ENCODE results near the gene COPS9.

COPS9 gene

DNA sequence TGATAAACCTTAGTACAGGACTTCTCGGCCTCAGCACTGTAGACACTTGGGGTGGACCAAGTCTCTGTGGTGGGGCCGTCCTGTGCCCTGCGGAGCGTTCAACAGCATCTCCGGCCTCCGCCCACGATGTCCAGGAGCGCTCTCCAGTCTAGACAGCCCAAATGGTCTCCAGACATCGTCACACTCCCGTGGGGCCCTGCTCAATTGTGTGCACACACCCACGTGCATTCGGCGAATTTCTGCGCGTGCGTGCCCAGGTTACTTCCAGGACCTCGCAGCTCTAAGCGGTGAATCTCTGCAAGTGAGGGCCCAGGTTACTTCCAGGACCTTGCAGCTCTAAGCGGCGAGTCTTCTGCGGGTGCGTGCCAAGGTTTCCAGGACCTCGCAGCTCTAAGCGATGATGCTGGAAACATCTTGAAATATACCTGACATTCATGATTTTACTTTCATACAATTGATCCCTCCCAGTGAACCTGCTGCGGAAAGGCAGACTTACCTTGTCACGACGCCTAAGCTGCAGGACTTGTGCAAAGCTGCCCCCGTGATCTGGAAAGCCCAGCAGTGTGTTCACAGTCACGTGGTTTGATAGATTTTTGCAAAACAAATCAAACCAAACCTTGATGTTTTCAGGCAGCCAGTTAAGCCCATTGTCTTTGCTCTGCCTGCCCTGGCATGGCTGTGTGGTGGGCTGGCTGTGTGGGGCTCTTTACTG is 20.5 kb upstream of the COPS9 start:
- no peak overlapping the region for H3K4me2 ChIP-seq (ENCODE audit: low read depth, low read length, poor library complexity, severe bottlenecking)
- no peak overlapping the region for H3K9ac ChIP-seq (ENCODE audit: low read depth, low read length, poor library complexity, severe bottlenecking)
- H4K20me1 ChIP-seq (ENCODE audit: insufficient read depth, low read length, poor library complexity, severe bottlenecking), result no peaks in the 10 kb centered on the region
- no peaks in the 10 kb centered on the region for H3K27me3 ChIP-seq (ENCODE audit: insufficient read depth, low read length, poor library complexity, severe bottlenecking)
- TF ChIP-seq EZH2phosphoT487 (IDR thresholded peaks at IDR 0.05; ENCODE audit: borderline replicate concordance) (no peak), CTCF (conservative IDR thresholded peaks at IDR 0.05; ENCODE audit: low read length) (no peak)
- H3K79me2 ChIP-seq (ENCODE audit: insufficient read depth, low read length), result no peaks in the 10 kb centered on the region
- H3K9me3 ChIP-seq (ENCODE audit: insufficient read depth, low read depth, low read length), result no peaks in the 10 kb centered on the region; the same call in 1 of the 2 replicates
- H3F3A ChIP-seq (ENCODE audit: low read depth), result no peaks in the 10 kb centered on the region
- H3K4me1 ChIP-seq (ENCODE audit: insufficient read depth, low read length, poor library complexity, severe bottlenecking), result no peaks in the 10 kb centered on the region
- no peaks in the 10 kb centered on the region for H3K9me2 ChIP-seq (replicated peaks; ENCODE audit: low read depth, low read length)
- H3K36me3 ChIP-seq (ENCODE audit: insufficient read depth, low read length), result no peaks in the 10 kb centered on the region
- H2AFZ ChIP-seq (ENCODE audit: low read length), result no peak overlapping the region
- no peak overlapping the region for H3K4me3 ChIP-seq (ENCODE audit: low read length, poor library complexity, severe bottlenecking)

- no peaks in the 10 kb centered on the region for H3K4me1 ChIP-seq (ENCODE audit: insufficient read depth, low read length, poor library complexity, severe bottlenecking)
- no peak overlapping the region for H3K4me2 ChIP-seq (ENCODE audit: low read depth, low read length, poor library complexity, severe bottlenecking)
- H3K9ac ChIP-seq (ENCODE audit: low read depth, low read length, poor library complexity, severe bottlenecking), result no peak overlapping the region
- TF ChIP-seq CTCF (conservative IDR thresholded peaks at IDR 0.05; ENCODE audit: low read length), result no peak
- TF ChIP-seq EZH2phosphoT487 (IDR thresholded peaks at IDR 0.05; ENCODE audit: borderline replicate concordance), result no peak
- no peaks in the 10 kb centered on the region for H3K79me2 ChIP-seq (ENCODE audit: insufficient read depth, low read length)
- H3K9me3 ChIP-seq (ENCODE audit: insufficient read depth, low read depth, low read length), result no peaks in the 10 kb centered on the region; the same call in 1 of the 2 replicates
- no peaks in the 10 kb centered on the region for H3F3A ChIP-seq (ENCODE audit: low read depth)
- no peaks in the 10 kb centered on the region for H3K36me3 ChIP-seq (ENCODE audit: insufficient read depth, low read length)
- H3K4me3 ChIP-seq (ENCODE audit: low read length, poor library complexity, severe bottlenecking), result no peak overlapping the region
- H3K27me3 ChIP-seq (ENCODE audit: insufficient read depth, low read length, poor library complexity, severe bottlenecking), result no peaks in the 10 kb centered on the region
- H4K20me1 ChIP-seq (ENCODE audit: insufficient read depth, low read length, poor library complexity, severe bottlenecking), result no peaks in the 10 kb centered on the region
- no peaks in the 10 kb centered on the region for H3K9me2 ChIP-seq (replicated peaks; ENCODE audit: low read depth, low read length)
- H2AFZ ChIP-seq (ENCODE audit: low read length), result no peak overlapping the region
These were observed 19.8 kb upstream of the COPS9 start for GRCh38 chr2:240155745-240156390.

- no peak overlapping the region for H3K9ac ChIP-seq (ENCODE audit: low read depth, low read length, poor library complexity, severe bottlenecking)
- H4K20me1 ChIP-seq (ENCODE audit: insufficient read depth, low read length, poor library complexity, severe bottlenecking), result no peaks in the 10 kb centered on the region
- H2AFZ ChIP-seq (ENCODE audit: low read length), result no peak overlapping the region
- H3K9me3 ChIP-seq (ENCODE audit: insufficient read depth, low read depth, low read length), result no peaks in the 10 kb centered on the region; the same call in 1 of the 2 replicates
- TF ChIP-seq EZH2phosphoT487 (IDR thresholded peaks at IDR 0.05; ENCODE audit: borderline replicate concordance), result no peak
- TF ChIP-seq CTCF (conservative IDR thresholded peaks at IDR 0.05; ENCODE audit: low read length), result no peak
- no peaks in the 10 kb centered on the region for H3K36me3 ChIP-seq (ENCODE audit: insufficient read depth, low read length)
- H3F3A ChIP-seq (ENCODE audit: low read depth), result no peaks in the 10 kb centered on the region
- H3K4me2 ChIP-seq (ENCODE audit: low read depth, low read length, poor library complexity, severe bottlenecking), result no peak overlapping the region
- no peak overlapping the region for H3K4me3 ChIP-seq (ENCODE audit: low read length, poor library complexity, severe bottlenecking)
- H3K4me1 ChIP-seq (ENCODE audit: insufficient read depth, low read length, poor library complexity, severe bottlenecking), result no peaks in the 10 kb centered on the region
- no peaks in the 10 kb centered on the region for H3K27me3 ChIP-seq (ENCODE audit: insufficient read depth, low read length, poor library complexity, severe bottlenecking)
- no peaks in the 10 kb centered on the region for H3K9me2 ChIP-seq (replicated peaks; ENCODE audit: low read depth, low read length)
- no peaks in the 10 kb centered on the region for H3K79me2 ChIP-seq (ENCODE audit: insufficient read depth, low read length)
These were observed 19.1 kb upstream of the COPS9 start for GRCh38 chr2:240155048-240155744.
